GM12891 (cell line): ENCODE data around the gene MGAT3.
"Not testable (repeated sequence)": the region's sequence is repeated elsewhere in the genome, so short reads cannot be mapped to it uniquely, and the experiment has no call there.

Experiments
- PAX5 ChIP-seq: IDR thresholded peaks from 2 replicates; pipeline ENCODE4 v1.6.1; 2011; ENCODE audit warnings: low read length, moderate library complexity, mild to moderate bottlenecking; ENCODE audit not compliant: insufficient read depth, severe bottlenecking
- POLR2A ChIP-seq: IDR thresholded peaks from 2 replicates; pipeline ENCODE4 v1.6.1; 2011; ENCODE audit warnings: low read depth, low read length, control low read depth
- POLR2AphosphoS5 ChIP-seq: IDR thresholded peaks from 2 replicates; pipeline ENCODE4 v1.6.1; 2011; ENCODE audit warnings: low read depth, low read length, control low read depth
- POU2F2 ChIP-seq: IDR thresholded peaks from 2 replicates; pipeline ENCODE4 v1.6.1; 2011; ENCODE audit warnings: low read depth, mild to moderate bottlenecking, control low read depth, low read length, moderate library complexity
- SPI1 ChIP-seq: IDR thresholded peaks from 2 replicates; pipeline ENCODE4 v1.6.1; 2011; ENCODE audit warnings: low read depth, low read length, control low read depth
- TAF1 ChIP-seq: IDR thresholded peaks from 2 replicates; pipeline ENCODE4 v1.6.1; 2011; ENCODE audit warnings: low read depth, low read length, control low read depth

DNA sequence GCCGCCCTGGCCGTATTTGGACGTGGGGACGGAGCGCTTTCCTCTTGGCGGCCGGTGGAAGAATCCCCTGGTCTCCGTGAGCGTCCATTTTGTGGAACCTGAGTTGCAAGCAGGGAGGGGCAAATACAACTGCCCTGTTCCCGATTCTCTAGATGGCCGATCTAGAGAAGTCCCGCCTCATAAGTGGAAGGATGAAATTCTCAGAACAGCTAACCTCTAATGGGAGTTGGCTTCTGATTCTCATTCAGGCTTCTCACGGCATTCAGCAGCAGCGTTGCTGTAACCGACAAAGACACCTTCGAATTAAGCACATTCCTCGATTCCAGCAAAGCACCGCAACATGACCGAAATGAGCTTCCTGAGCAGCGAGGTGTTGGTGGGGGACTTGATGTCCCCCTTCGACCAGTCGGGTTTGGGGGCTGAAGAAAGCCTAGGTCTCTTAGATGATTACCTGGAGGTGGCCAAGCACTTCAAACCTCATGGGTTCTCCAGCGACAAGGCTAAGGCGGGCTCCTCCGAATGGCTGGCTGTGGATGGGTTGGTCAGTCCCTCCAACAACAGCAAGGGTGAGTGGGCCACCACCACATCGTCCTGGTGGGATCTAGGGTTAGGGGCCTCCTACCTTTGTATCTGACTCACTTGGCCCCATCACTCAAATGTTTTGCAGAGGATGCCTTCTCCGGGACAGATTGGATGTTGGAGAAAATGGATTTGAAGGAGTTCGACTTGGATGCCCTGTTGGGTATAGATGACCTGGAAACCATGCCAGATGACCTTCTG is 64.5 kb downstream of the MGAT3 start:
- TF ChIP-seq POLR2A (peak; percentile 36; the same call in 1 of the 2 replicates), TAF1 (peak; percentile 36; the same call in 1 of the 2 replicates), POLR2AphosphoS5 (peak; percentile 28; the same call in 1 of the 2 replicates), POU2F2 (peak; percentile 59; the same call in 1 of the 2 replicates)
- TF ChIP-seq SPI1, PAX5: not testable (repeated sequence)
